NCI-H1092 (cell line): ENCODE measurements around the gene SAE1.
A peak's percentile ranks its signal among the peaks of the same experiment; 100 is the strongest.

Experiments
- DNase-seq: peaks from one replicate; lab custom pipeline; 2025; lab: John Stamatoyannopoulos, UW

The SAE1 gene

GRCh38 chr19:47106821-47107201, 23.8 kb upstream of the SAE1 start:
- DNase-seq, result no peak

- DNase-seq, result no peak
Observed at GRCh38 chr19:47107202-47107952, 23.3 kb upstream of the SAE1 start.

- no peak for DNase-seq
Observed at GRCh38 chr19:47107953-47108746, 22.5 kb upstream of the SAE1 start.

GRCh38 chr19:47109177-47109540, 21.5 kb upstream of the SAE1 start:
- DNase-seq, result no peak

- DNase-seq, result no peak
Observed at GRCh38 chr19:47109541-47110375, 20.9 kb upstream of the SAE1 start.

- DNase-seq, result no peak
Observed at GRCh38 chr19:47110521-47111005, 20.1 kb upstream of the SAE1 start.

- DNase-seq, result no peak
Observed at GRCh38 chr19:47111006-47111621, 19.5 kb upstream of the SAE1 start.

GRCh38 chr19:47111682-47112165, 18.9 kb upstream of the SAE1 start:
- no peak for DNase-seq

GRCh38 chr19:47112166-47112996, 18.3 kb upstream of the SAE1 start:
- peak; percentile 64 for DNase-seq

GRCh38 chr19:47112997-47113849, 17.4 kb upstream of the SAE1 start, which contains the start of gene ZC3H4:
Gene ZC3H4, minus strand, starts transcription at chr19:47113776. Its CDS starts 1,192 bp downstream, at chr19:47112584.
- peak; percentile 97 for DNase-seq

GRCh38 chr19:47113850-47114651, 16.6 kb upstream of the SAE1 start:
- DNase-seq, result no peak

- DNase-seq, result no peak
Observed at GRCh38 chr19:47120470-47121067, 10.1 kb upstream of the SAE1 start.

GRCh38 chr19:47122359-47123335, 8.0 kb upstream of the SAE1 start:
- DNase-seq, result no peak

- DNase-seq, result no peak
Observed at GRCh38 chr19:47123406-47123805, 7.2 kb upstream of the SAE1 start.

GRCh38 chr19:47124937-47125668, 5.5 kb upstream of the SAE1 start:
- peak; percentile 37 for DNase-seq

GRCh38 chr19:47125669-47125938, 5.0 kb upstream of the SAE1 start:
- no peak for DNase-seq

GRCh38 chr19:47129579-47129978, 1.1 kb upstream of the SAE1 start:
- DNase-seq, result no peak
